ENCODE data around the gene RDX. TPM values are rescaled to one million over a fixed set of nuclear protein-coding genes. Genes with fewer than 3 reads are reported as not detected.

RDX gene
- total and polyA plus RNA-seq, 9 of the 15 experiments (the other 6 are each of a cell fraction or from before 2014, with no cell fraction given): 35.6 to 62.1 (median 54.3) TPM

- TF ChIP-seq STAT6 (CRISPR knock-in tag; IDR thresholded peaks at IDR 0.05) (no peak), MAX (CRISPR knock-in tag; IDR thresholded peaks at IDR 0.05) (no peak), ZNF551 (CRISPR knock-in tag; IDR thresholded peaks at IDR 0.05) (no peak), ZNF253 (CRISPR knock-in tag; conservative IDR thresholded peaks at IDR 0.05) (no peak), KAT2B (IDR thresholded peaks at IDR 0.05; ENCODE audit: low read depth, low read length) (no peak), PATZ1 (CRISPR knock-in tag; IDR thresholded peaks at IDR 0.05; ENCODE audit: borderline replicate concordance) (no peak), ATF1 (CRISPR knock-in tag; IDR thresholded peaks at IDR 0.05) (no peak), ATF1 (tag; IDR thresholded peaks at IDR 0.05) (no peak), JUNB (CRISPR knock-in tag; conservative IDR thresholded peaks at IDR 0.05) (no peak), JUND (IDR thresholded peaks at IDR 0.05; ENCODE audit: borderline replicate concordance, low read depth, low read length) (no peak), JUND (tag; IDR thresholded peaks at IDR 0.05; ENCODE audit: borderline replicate concordance, low read depth, low read length) (no peak), HDAC8 (tag; IDR thresholded peaks at IDR 0.05) (no peak), ZMIZ1 (IDR thresholded peaks at IDR 0.05; ENCODE audit: low read depth in 2 of 2, low read length in 2 of 2) (no peak), SLC30A9 (CRISPR knock-in tag; IDR thresholded peaks at IDR 0.05) (no peak), CBX2 (IDR thresholded peaks at IDR 0.05; ENCODE audit: insufficient read depth, low read length, poor library complexity, severe bottlenecking) (no peak), E2F8 (IDR thresholded peaks at IDR 0.05; ENCODE audit: low read depth, partially characterized antibody) (no peak)
Measured at GRCh38 chr11:110295531-110296225, 736 bp downstream of the RDX start (continued).

Measured in K562 (cell line).